Naive thymus-derived CD4-positive, alpha-beta T cell (primary cell): ENCODE measurements around the gene MSRB2. TPM values are rescaled to one million over a fixed set of nuclear protein-coding genes. Genes with fewer than 3 reads are reported as not detected.

Experiments
- ATAC-seq: fragments of 150-1000 bp; cut with Tn5 transposase; 2 replicates; pipeline ENCODE4 v1.10.0; 2021; ENCODE audit warnings: mild to moderate bottlenecking, moderate library complexity
- CTCF ChIA-PET: fragments of 350-600 bp; sonication (Branson Sonifier 250); formaldehyde crosslinking; loops from one replicate; lab custom pipeline; 2021; ENCODE audit warnings: antibody characterized with exemption; lab: Charles Lee
- POLR2A ChIA-PET: fragments of 350-600 bp; sonication (Branson Sonifier 250); formaldehyde crosslinking; loops from one replicate; lab custom pipeline; 2021; ENCODE audit warnings: antibody characterized with exemption, inconsistent platforms; lab: Charles Lee
- DNase-seq, 9 donors: peaks; one replicate each; pipeline versions ENCODE4 v3.0.0 to v3.0.0-alpha.2; 2020 to 2022; ENCODE audit warnings: mixed read lengths in 1 of 9
- H3K27ac ChIP-seq: one replicate; pipeline ENCODE4 v1.7.0; 2013; ENCODE audit warnings: mild to moderate bottlenecking, low read depth, low read length, moderate library complexity
- H3K27me3 ChIP-seq, 2 donors: one replicate each; pipeline ENCODE4 v1.7.0; 2013; ENCODE audit warnings: low read length in 2 of 2, mild to moderate bottlenecking in 2 of 2, moderate library complexity in 2 of 2; ENCODE audit not compliant: control insufficient read depth in 2 of 2, insufficient read depth in 2 of 2
- H3K36me3 ChIP-seq, 3 experiments: 1 replicate in 2 of 3; 2 replicates in 1 of 3; pipeline ENCODE4 v1.7.0; 2013; ENCODE audit warnings: low read length in 3 of 3, mild to moderate bottlenecking in 3 of 3, moderate library complexity in 1 of 3; ENCODE audit not compliant: insufficient read depth in 3 of 3, control insufficient read depth in 2 of 3
- H3K4me1 ChIP-seq, 2 donors: one replicate each; pipeline ENCODE4 v1.7.0; 2013; ENCODE audit warnings: low read length in 2 of 2, mild to moderate bottlenecking in 2 of 2, moderate library complexity in 1 of 2; ENCODE audit not compliant: control insufficient read depth in 2 of 2, insufficient read depth in 2 of 2
- H3K4me3 ChIP-seq: 2 replicates; pipeline ENCODE4 v1.7.0; 2013; ENCODE audit warnings: mild to moderate bottlenecking, low read length
- H3K9me3 ChIP-seq, 3 experiments: 1 replicate in 2 of 3; 2 replicates in 1 of 3; pipeline ENCODE4 v1.7.0; 2013; ENCODE audit warnings: low read length in 3 of 3; ENCODE audit not compliant: control insufficient read depth in 2 of 3
- H3K27ac Mint-ChIP-seq, 9 donors: one replicate each; pipeline ENCODE4 v1.8.0; 2020 to 2022; ENCODE audit warnings: mixed read lengths in 9 of 9, mild to moderate bottlenecking in 8 of 9, moderate library complexity in 5 of 9, inconsistent platforms in 2 of 9
- H3K27me3 Mint-ChIP-seq, 5 donors: one replicate each; pipeline ENCODE4 v1.8.0; 2021 to 2022; ENCODE audit warnings: mixed read lengths in 5 of 5, mild to moderate bottlenecking in 1 of 5
- H3K36me3 Mint-ChIP-seq, 5 donors: one replicate each; pipeline ENCODE4 v1.8.0; 2020 to 2022; ENCODE audit warnings: mixed read lengths in 5 of 5, mild to moderate bottlenecking in 3 of 5, inconsistent platforms in 1 of 5
- H3K4me1 Mint-ChIP-seq, 7 donors: one replicate each; pipeline ENCODE4 v1.8.0; 2020 to 2022; ENCODE audit warnings: mixed read lengths in 7 of 7, mild to moderate bottlenecking in 3 of 7, inconsistent platforms in 1 of 7
- H3K4me3 Mint-ChIP-seq, 10 donors: one replicate each; pipeline ENCODE4 v1.8.0; 2020 to 2022; ENCODE audit warnings: mild to moderate bottlenecking in 10 of 10, mixed read lengths in 10 of 10, moderate library complexity in 6 of 10, inconsistent platforms in 2 of 10
- H3K9me3 Mint-ChIP-seq, 11 donors: one replicate each; pipeline ENCODE4 v1.8.0; 2020 to 2022; ENCODE audit warnings: mixed read lengths in 11 of 11, mild to moderate bottlenecking in 4 of 11, inconsistent platforms in 1 of 11, moderate library complexity in 1 of 11
- intact Hi-C, 2 donors: fragments of 100-400 bp; cut with micrococcal nuclease; formaldehyde crosslinking; loops; one replicate each; pipeline ENCODE4 v1.15.1; 2023
- polyA plus RNA-seq, 2 donors: library from polyadenylated mRNA; unstranded; fragments of 300-500 nt; fragmentation: Illumina TruSeq; gene quantifications; one replicate each; pipeline ENCODE4 v1.2.3, GENCODE V29; 2021
- total RNA-seq, 6 experiments: library from RNA in 5 of 6; stranded (reverse) in 5 of 6; gene quantifications; 1 replicate in 5 of 6; 2 replicates in 1 of 6; pipeline ENCODE4 v1.2.3 and lab custom pipeline; 2021 to 2026

Gene MSRB2
- total and polyA plus RNA-seq, 7 experiments from 2014 or later: 4.7 to 16.9 (median 9.4) TPM

GRCh38 chr10:23053036-23053435, 42.3 kb upstream of the MSRB2 start:
- CTCF ChIA-PET: interaction anchor here (0.6 kb wide), 1 partner anchor 125 kb away, joined by 3 read pairs; the partner anchor contains the start of gene ARMC3
- no peak overlapping the region for H3K27ac Mint-ChIP-seq
- ATAC-seq: no peak
- Histone ChIP-seq H3K27me3 (no peaks in the 10 kb centered on the region), H3K27ac (no peak overlapping the region), H3K4me1 (no peaks in the 10 kb centered on the region), H3K4me3 (no peak overlapping the region), H3K36me3 (no peaks in the 10 kb centered on the region), H3K9me3 (no peaks in the 10 kb centered on the region)
- intact Hi-C loops: no loop called here
- DNase-seq: no peak
- no peak overlapping the region for H3K4me3 Mint-ChIP-seq
- no peaks in the 10 kb centered on the region for H3K4me1 Mint-ChIP-seq
- H3K36me3 Mint-ChIP-seq: no peaks in the 10 kb centered on the region
- H3K9me3 Mint-ChIP-seq: no peaks in the 10 kb centered on the region
- peaks cover 16 to 31% (median 21%) of the 10 kb centered on the region in 5 donors for H3K27me3 Mint-ChIP-seq
- POLR2A ChIA-PET: no interaction called here

GRCh38 chr10:23055424-23056185, 39.8 kb upstream of the MSRB2 start:
- ChIA-PET CTCF (no interaction called here), POLR2A (no interaction called here)
- peaks cover 0 to 20% (median 6%) of the 10 kb centered on the region in 11 donors for H3K9me3 Mint-ChIP-seq
- H3K27me3 ChIP-seq: no peaks in the 10 kb centered on the region
- intact Hi-C loops: no loop called here
- no peaks in the 10 kb centered on the region for H3K36me3 ChIP-seq
- H3K27ac Mint-ChIP-seq: no peak overlapping the region
- DNase-seq (no peak), ATAC-seq (no peak)
- H3K4me3 Mint-ChIP-seq: no peak overlapping the region
- no peaks in the 10 kb centered on the region for H3K36me3 Mint-ChIP-seq
- no peak overlapping the region for H3K27ac ChIP-seq
- H3K4me1 Mint-ChIP-seq: no peaks in the 10 kb centered on the region
- no peak overlapping the region for H3K4me3 ChIP-seq
- no peaks in the 10 kb centered on the region for H3K9me3 ChIP-seq
- no peaks in the 10 kb centered on the region for H3K4me1 ChIP-seq
- H3K27me3 Mint-ChIP-seq: peaks cover 6 to 37% (median 28%) of the 10 kb centered on the region in 5 donors

GRCh38 chr10:23056186-23056579, 39.2 kb upstream of the MSRB2 start:
- H3K27me3 Mint-ChIP-seq: peaks cover 6 to 35% (median 26%) of the 10 kb centered on the region in 5 donors
- no peak overlapping the region for H3K27ac Mint-ChIP-seq
- ChIA-PET CTCF (no interaction called here), POLR2A (no interaction called here)
- intact Hi-C loops: no loop called here
- H3K4me1 Mint-ChIP-seq: no peaks in the 10 kb centered on the region
- Histone ChIP-seq H3K27ac (no peak overlapping the region), H3K36me3 (no peaks in the 10 kb centered on the region), H3K4me1 (no peaks in the 10 kb centered on the region), H3K9me3 (no peaks in the 10 kb centered on the region), H3K27me3 (no peaks in the 10 kb centered on the region), H3K4me3 (no peak overlapping the region)
- DNase-seq (no peak), ATAC-seq (no peak)
- no peak overlapping the region for H3K4me3 Mint-ChIP-seq
- H3K36me3 Mint-ChIP-seq: no peaks in the 10 kb centered on the region
- peaks cover 0 to 25% (median 7%) of the 10 kb centered on the region in 11 donors for H3K9me3 Mint-ChIP-seq

GRCh38 chr10:23058366-23058765, 37.0 kb upstream of the MSRB2 start:
- Mint-ChIP-seq H3K9me3 (peaks cover 0 to 25% (median 7%) of the 10 kb centered on the region in 11 donors), H3K4me1 (no peaks in the 10 kb centered on the region), H3K27ac (no peak overlapping the region), H3K27me3 (peaks cover 6 to 24% (median 18%) of the 10 kb centered on the region in 5 donors), H3K36me3 (no peaks in the 10 kb centered on the region), H3K4me3 (no peak overlapping the region)
- H3K36me3 ChIP-seq: no peaks in the 10 kb centered on the region
- H3K27me3 ChIP-seq: no peaks in the 10 kb centered on the region
- no peak overlapping the region for H3K4me3 ChIP-seq
- CTCF ChIA-PET: no interaction called here
- POLR2A ChIA-PET: no interaction called here
- H3K4me1 ChIP-seq: no peaks in the 10 kb centered on the region
- no peak for DNase-seq
- H3K27ac ChIP-seq: no peak overlapping the region
- no peak for ATAC-seq
- intact Hi-C loops: no loop called here
- no peaks in the 10 kb centered on the region for H3K9me3 ChIP-seq

GRCh38 chr10:23060918-23061317, 34.5 kb upstream of the MSRB2 start:
- Mint-ChIP-seq H3K4me3 (no peak overlapping the region), H3K36me3 (no peaks in the 10 kb centered on the region), H3K27me3 (peaks cover 4 to 21% (median 14%) of the 10 kb centered on the region in 5 donors), H3K9me3 (peaks cover 0 to 25% (median 7%) of the 10 kb centered on the region in 11 donors), H3K4me1 (no peaks in the 10 kb centered on the region), H3K27ac (no peak overlapping the region)
- Histone ChIP-seq H3K27ac (no peak overlapping the region), H3K9me3 (no peaks in the 10 kb centered on the region), H3K36me3 (no peaks in the 10 kb centered on the region), H3K4me1 (no peaks in the 10 kb centered on the region), H3K27me3 (no peaks in the 10 kb centered on the region), H3K4me3 (no peak overlapping the region)
- intact Hi-C loops: loop anchor here in 1 of 2 donors (10.0 kb wide), 1 partner anchor 506 kb away; no protein-coding TSS in a partner anchor
- ChIA-PET CTCF (no interaction called here), POLR2A (no interaction called here)
- DNase-seq (no peak), ATAC-seq (no peak)

GRCh38 chr10:23063045-23063972, 32.1 kb upstream of the MSRB2 start:
- H3K4me3 Mint-ChIP-seq: no peak overlapping the region
- peaks cover 5 to 15% (median 8%) of the 10 kb centered on the region in 5 donors for H3K27me3 Mint-ChIP-seq
- peaks cover 0 to 2% (median 0%) of the 10 kb centered on the region in 7 donors for H3K4me1 Mint-ChIP-seq
- DNase-seq (no peak), ATAC-seq (no peak)
- ChIA-PET CTCF (interaction anchor here (0.9 to 1.0 kb wide), 2 partner anchors 23 to 1076 kb away, joined by 3 read pairs; no protein-coding TSS in a partner anchor), POLR2A (no interaction called here)
- Histone ChIP-seq H3K4me3 (no peak overlapping the region), H3K4me1 (no peaks in the 10 kb centered on the region), H3K36me3 (no peaks in the 10 kb centered on the region), H3K27me3 (no peaks in the 10 kb centered on the region), H3K9me3 (no peaks in the 10 kb centered on the region), H3K27ac (no peak overlapping the region)
- peaks cover 0 to 25% (median 7%) of the 10 kb centered on the region in 11 donors for H3K9me3 Mint-ChIP-seq
- no peak overlapping the region for H3K27ac Mint-ChIP-seq
- H3K36me3 Mint-ChIP-seq: no peaks in the 10 kb centered on the region
- intact Hi-C loops: loop anchor here in 1 of 2 donors (10.0 kb wide), 1 partner anchor 509 kb away; no protein-coding TSS in a partner anchor
